GM23338 (cell line): ENCODE measurements around the gene SGSM1. TPM values are rescaled to one million over a fixed set of nuclear protein-coding genes. Genes with fewer than 3 reads are reported as not detected.

Source experiments
- ATAC-seq: fragments of 200-7000 bp; cut with Tn5 transposase; 3 replicates; pipeline ENCODE4 v1.9.1; 2020
- DNase-seq: peaks from one replicate; pipeline ENCODE4 v3.0.0-alpha.2; 2015; ENCODE audit warnings: low spot score
- H2AFZ ChIP-seq: fragments of 200-600 bp; sonication (generic); 2 replicates; pipeline ENCODE4 v1.8.0; 2016; ENCODE audit warnings: antibody characterized with exemption, mild to moderate bottlenecking, moderate library complexity
- H3F3A ChIP-seq: fragments of 200-600 bp; sonication (generic); replicated peaks from 2 replicates; pipeline ENCODE4 v1.8.0; 2017; ENCODE audit warnings: antibody characterized with exemption, mixed run types, low read depth
- H3K27ac ChIP-seq: fragments of 200-600 bp; sonication (generic); 2 replicates; pipeline ENCODE4 v1.6.1; 2016; ENCODE audit warnings: low read depth
- H3K27me3 ChIP-seq: fragments of 200-600 bp; sonication (generic); 2 replicates; pipeline ENCODE4 v1.8.0; 2016; ENCODE audit warnings: mild to moderate bottlenecking, mixed run types, moderate library complexity; ENCODE audit not compliant: insufficient read depth
- H3K36me3 ChIP-seq: fragments of 200-600 bp; sonication (generic); 2 replicates; pipeline ENCODE4 v1.8.0; 2016; ENCODE audit warnings: mild to moderate bottlenecking; ENCODE audit not compliant: insufficient read depth
- H3K4me1 ChIP-seq: fragments of 200-600 bp; sonication (generic); 2 replicates; pipeline ENCODE4 v1.8.0; 2016; ENCODE audit warnings: mild to moderate bottlenecking, moderate library complexity; ENCODE audit not compliant: insufficient read depth
- H3K4me2 ChIP-seq: fragments of 200-600 bp; sonication (generic); 2 replicates; pipeline ENCODE4 v1.7.1; 2017; ENCODE audit warnings: mixed run types
- H3K4me3 ChIP-seq: fragments of 200-600 bp; sonication (generic); 2 replicates; pipeline ENCODE4 v1.6.1; 2016; ENCODE audit warnings: mixed run types
- H3K79me2 ChIP-seq: fragments of 200-600 bp; sonication (generic); replicated peaks from 2 replicates; pipeline ENCODE4 v1.8.0; 2017; ENCODE audit warnings: mild to moderate bottlenecking; ENCODE audit not compliant: insufficient read depth
- H3K9me2 ChIP-seq: fragments of 200-600 bp; sonication (generic); 2 replicates; pipeline ENCODE4 v1.8.0; 2017; ENCODE audit not compliant: insufficient read depth
- H4K20me1 ChIP-seq: fragments of 200-600 bp; sonication (generic); replicated peaks from 2 replicates; pipeline ENCODE4 v1.8.0; 2017; ENCODE audit warnings: mild to moderate bottlenecking; ENCODE audit not compliant: insufficient read depth
- H3K27ac Mint-ChIP-seq: 2 replicates; pipeline ENCODE4 v1.8.0; 2020; ENCODE audit warnings: inconsistent platforms, mild to moderate bottlenecking, moderate library complexity, mixed read lengths
- H3K27me3 Mint-ChIP-seq: 3 replicates; pipeline ENCODE4 v1.8.0; 2022; ENCODE audit warnings: low read depth, mild to moderate bottlenecking, moderate library complexity, mixed read lengths, inconsistent platforms; ENCODE audit not compliant: insufficient read depth, poor library complexity
- H3K36me3 Mint-ChIP-seq: 3 replicates; pipeline ENCODE4 v1.8.0; 2021; ENCODE audit warnings: low read depth, mild to moderate bottlenecking, inconsistent platforms, moderate library complexity, mixed read lengths
- H3K4me1 Mint-ChIP-seq: 3 replicates; pipeline ENCODE4 v1.8.0; 2020; ENCODE audit warnings: mild to moderate bottlenecking, inconsistent platforms, mixed read lengths
- H3K4me3 Mint-ChIP-seq: 3 replicates; pipeline ENCODE4 v1.8.0; 2021; ENCODE audit warnings: moderate library complexity, mild to moderate bottlenecking, inconsistent platforms, mixed read lengths
- H3K9me3 Mint-ChIP-seq: 3 replicates; pipeline ENCODE4 v1.8.0; 2020; ENCODE audit warnings: moderate library complexity, mild to moderate bottlenecking, inconsistent platforms, mixed read lengths
- CREB1 ChIP-seq: fragments of 250-450 bp; sonication (Bioruptor Pico); IDR thresholded peaks from 2 replicates; pipeline ENCODE4 v1.5.0; 2020; ENCODE audit warnings: low read depth, mild to moderate bottlenecking, moderate library complexity
- CTCF ChIP-seq, 2 experiments: fragments of 200-600 bp in 1 of 2; sonication (generic) in 1 of 2; conservative IDR thresholded peaks; 2 replicates each; pipeline versions ENCODE4 v1.5.1 to v1.6.1; 2016 to 2017; ENCODE audit warnings: antibody characterized with exemption in 2 of 2, low read depth in 2 of 2, mild to moderate bottlenecking in 2 of 2, moderate library complexity in 1 of 2
- EZH2 ChIP-seq: fragments of 200-600 bp; sonication (generic); IDR thresholded peaks from one replicate; pipeline ENCODE4 v1.8.0; 2017; ENCODE audit warnings: antibody characterized with exemption, mild to moderate bottlenecking, low read depth; ENCODE audit not compliant: unreplicated experiment
- EZH2phosphoT487 ChIP-seq: fragments of 200-600 bp; sonication (generic); IDR thresholded peaks from one replicate; pipeline ENCODE4 v1.8.1; 2018; ENCODE audit warnings: antibody characterized with exemption; ENCODE audit not compliant: unreplicated experiment
- JUNB ChIP-seq: IDR thresholded peaks from one replicate; pipeline ENCODE4 v1.6.1; 2016; ENCODE audit warnings: antibody characterized with exemption; ENCODE audit not compliant: unreplicated experiment
- NANOG ChIP-seq: IDR thresholded peaks from 2 replicates; pipeline ENCODE4 v1.6.1; 2016; ENCODE audit warnings: antibody characterized with exemption, borderline replicate concordance
- POLR2AphosphoS5 ChIP-seq: IDR thresholded peaks from 2 replicates; pipeline ENCODE4 v1.6.1; 2016; ENCODE audit warnings: antibody characterized with exemption, low read depth
- STAT1 ChIP-seq: IDR thresholded peaks from one replicate; pipeline ENCODE4 v1.6.1; 2016; ENCODE audit warnings: antibody characterized with exemption; ENCODE audit not compliant: unreplicated experiment
- ZNF114 ChIP-seq: fragments of 250-450 bp; sonication (Bioruptor Pico); IDR thresholded peaks from 2 replicates; pipeline ENCODE4 v1.5.0; 2020; ENCODE audit warnings: mild to moderate bottlenecking, moderate library complexity
- ZNF331 ChIP-seq: fragments of 250-450 bp; sonication (Bioruptor Pico); IDR thresholded peaks from 2 replicates; pipeline ENCODE4 v1.5.0; 2020; ENCODE audit warnings: low read depth, mild to moderate bottlenecking, moderate library complexity
- ZNF462 ChIP-seq: fragments of 250-450 bp; sonication (Bioruptor Pico); IDR thresholded peaks from 2 replicates; pipeline ENCODE4 v1.5.0; 2020; ENCODE audit warnings: mild to moderate bottlenecking, moderate library complexity
- polyA plus RNA-seq: library from polyadenylated mRNA; unstranded; fragments of >200 nt; fragmentation: Nextera tagmentation; extraction: Ambion mirVana; gene quantifications from 2 replicates; pipeline ENCODE4 v1.2.1, GENCODE V29; 2016
- total RNA-seq: library from RNA; depleted of rRNA; stranded (reverse); fragments of >200 nt; shearing (Covaris generic); gene quantifications from 2 replicates; pipeline ENCODE4 v1.2.3, GENCODE V29; 2014
- TF ChIP-seq, protein P1 (sequence below): IDR thresholded peaks from 2 replicates; pipeline ENCODE4 v1.6.1; 2016; ENCODE audit warnings: antibody characterized with exemption
- TF ChIP-seq, protein P2 (sequence below): IDR thresholded peaks from one replicate; pipeline ENCODE4 v1.6.1; 2018; ENCODE audit warnings: antibody characterized with exemption; ENCODE audit not compliant: unreplicated experiment

The SGSM1 gene
- total and polyA plus RNA-seq, 2 experiments from 2014 or later: 4.7 to 5.4 TPM

DNA sequence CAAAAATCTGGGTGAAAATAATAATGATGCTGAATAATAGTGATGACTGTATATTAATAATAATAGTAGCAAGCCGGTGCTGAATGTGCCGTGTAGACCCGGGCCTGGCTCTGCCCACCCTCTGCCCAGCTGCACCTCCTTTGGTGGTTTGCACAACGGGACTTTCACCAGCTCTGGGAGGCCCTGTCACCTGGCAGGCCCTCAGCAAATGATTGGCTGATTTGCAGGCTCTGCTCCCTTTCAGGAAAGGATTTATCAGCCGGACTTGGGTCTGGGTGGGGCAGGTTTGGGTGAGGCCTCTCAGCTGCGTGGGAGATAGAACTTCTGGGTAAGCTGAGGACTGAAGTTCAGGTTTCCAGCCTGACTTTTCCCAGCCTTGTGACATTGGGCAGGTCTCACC is 167.9 kb downstream of the SGSM1 start:
- Mint-ChIP-seq H3K27me3 (peaks cover 19% of the 10 kb centered on the region), H3K27ac (no peak overlapping the region), H3K9me3 (no peaks in the 10 kb centered on the region), H3K36me3 (peaks cover 2% of the 10 kb centered on the region; the same call in 1 of the 3 replicates), H3K4me1 (peaks cover 51% of the 10 kb centered on the region), H3K4me3 (no peak overlapping the region)
- no peaks in the 10 kb centered on the region for H3K27me3 ChIP-seq
- H3K9me2 ChIP-seq: no peaks in the 10 kb centered on the region
- TF ChIP-seq ZNF331 (no peak), ZNF114 (CRISPR knock-in tag) (no peak), JUNB (no peak), CTCF (conservative IDR thresholded peaks at IDR 0.05; ENCODE audit: low read depth in 2 of 2) (no peak), STAT1 (no peak), POLR2AphosphoS5 (no peak), CREB1 (CRISPR knock-in tag) (no peak), EZH2phosphoT487 (no peak), EZH2 (no peak), ZNF462 (CRISPR knock-in tag) (no peak), NANOG (no peak)
- TF ChIP-seq, protein P1, sequence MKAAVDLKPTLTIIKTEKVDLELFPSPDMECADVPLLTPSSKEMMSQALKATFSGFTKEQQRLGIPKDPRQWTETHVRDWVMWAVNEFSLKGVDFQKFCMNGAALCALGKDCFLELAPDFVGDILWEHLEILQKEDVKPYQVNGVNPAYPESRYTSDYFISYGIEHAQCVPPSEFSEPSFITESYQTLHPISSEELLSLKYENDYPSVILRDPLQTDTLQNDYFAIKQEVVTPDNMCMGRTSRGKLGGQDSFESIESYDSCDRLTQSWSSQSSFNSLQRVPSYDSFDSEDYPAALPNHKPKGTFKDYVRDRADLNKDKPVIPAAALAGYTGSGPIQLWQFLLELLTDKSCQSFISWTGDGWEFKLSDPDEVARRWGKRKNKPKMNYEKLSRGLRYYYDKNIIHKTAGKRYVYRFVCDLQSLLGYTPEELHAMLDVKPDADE: no peak
- TF ChIP-seq, protein P2, sequence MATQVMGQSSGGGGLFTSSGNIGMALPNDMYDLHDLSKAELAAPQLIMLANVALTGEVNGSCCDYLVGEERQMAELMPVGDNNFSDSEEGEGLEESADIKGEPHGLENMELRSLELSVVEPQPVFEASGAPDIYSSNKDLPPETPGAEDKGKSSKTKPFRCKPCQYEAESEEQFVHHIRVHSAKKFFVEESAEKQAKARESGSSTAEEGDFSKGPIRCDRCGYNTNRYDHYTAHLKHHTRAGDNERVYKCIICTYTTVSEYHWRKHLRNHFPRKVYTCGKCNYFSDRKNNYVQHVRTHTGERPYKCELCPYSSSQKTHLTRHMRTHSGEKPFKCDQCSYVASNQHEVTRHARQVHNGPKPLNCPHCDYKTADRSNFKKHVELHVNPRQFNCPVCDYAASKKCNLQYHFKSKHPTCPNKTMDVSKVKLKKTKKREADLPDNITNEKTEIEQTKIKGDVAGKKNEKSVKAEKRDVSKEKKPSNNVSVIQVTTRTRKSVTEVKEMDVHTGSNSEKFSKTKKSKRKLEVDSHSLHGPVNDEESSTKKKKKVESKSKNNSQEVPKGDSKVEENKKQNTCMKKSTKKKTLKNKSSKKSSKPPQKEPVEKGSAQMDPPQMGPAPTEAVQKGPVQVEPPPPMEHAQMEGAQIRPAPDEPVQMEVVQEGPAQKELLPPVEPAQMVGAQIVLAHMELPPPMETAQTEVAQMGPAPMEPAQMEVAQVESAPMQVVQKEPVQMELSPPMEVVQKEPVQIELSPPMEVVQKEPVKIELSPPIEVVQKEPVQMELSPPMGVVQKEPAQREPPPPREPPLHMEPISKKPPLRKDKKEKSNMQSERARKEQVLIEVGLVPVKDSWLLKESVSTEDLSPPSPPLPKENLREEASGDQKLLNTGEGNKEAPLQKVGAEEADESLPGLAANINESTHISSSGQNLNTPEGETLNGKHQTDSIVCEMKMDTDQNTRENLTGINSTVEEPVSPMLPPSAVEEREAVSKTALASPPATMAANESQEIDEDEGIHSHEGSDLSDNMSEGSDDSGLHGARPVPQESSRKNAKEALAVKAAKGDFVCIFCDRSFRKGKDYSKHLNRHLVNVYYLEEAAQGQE: no peak
- no peaks in the 10 kb centered on the region for H3K36me3 ChIP-seq
- peaks cover 34% of the 10 kb centered on the region for H3K4me1 ChIP-seq
- ATAC-seq: no peak
- H4K20me1 ChIP-seq: 0 out of 2 replicates have a peak, but pooled peaks cover 2% of the 10 kb centered on the region
- no peak overlapping the region for H2AFZ ChIP-seq
- no peak overlapping the region for H3K4me2 ChIP-seq
- H3F3A ChIP-seq: no peaks in the 10 kb centered on the region
- no peak overlapping the region for H3K27ac ChIP-seq
- no peak overlapping the region for H3K4me3 ChIP-seq
- peaks cover 30% of the 10 kb centered on the region for H3K79me2 ChIP-seq
- DNase-seq: no peak
